ENCODE measurements around the gene NRN1L. TPM values are rescaled to one million over a fixed set of nuclear protein-coding genes. Genes with fewer than 3 reads are reported as not detected.
A peak's percentile ranks its signal among the peaks of the same experiment; 100 is the strongest.

NRN1L gene
- total RNA-seq, 4 donors from 2014 or later = 0.57 to 0.99 TPM; not detected in 2

DNA sequence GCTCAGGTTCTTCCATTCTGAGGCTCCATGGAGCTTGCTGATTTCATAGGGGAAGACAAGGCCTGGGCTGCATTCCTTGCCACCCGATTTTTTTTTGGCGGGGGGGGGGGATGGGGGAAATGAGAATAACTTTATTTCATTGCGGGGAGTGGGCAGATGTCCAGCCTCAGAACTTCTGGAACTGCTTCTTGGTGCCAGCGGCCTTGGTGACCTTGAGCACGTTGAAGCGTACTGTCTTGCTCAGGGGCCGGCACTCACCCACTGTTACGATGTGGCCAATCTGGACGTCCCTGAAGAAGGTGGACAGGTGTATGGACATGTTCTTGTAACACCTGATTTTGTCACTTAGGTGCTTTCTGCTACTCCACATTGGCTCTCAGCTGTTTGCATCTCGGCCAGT is 28.9 kb upstream of the NRN1L start:
- intact Hi-C loops (cut with DNase I) = no loop called here
- no peak overlapping the region for H3K4me3 ChIP-seq
- H3K27me3 ChIP-seq = no peaks in the 10 kb centered on the region
- no peak for DNase-seq
- 83 to 84% methylated on average over 7 to 9 of the region's 10 CpGs for WGBS, 2 donors
- H3K27ac ChIP-seq = peak overlapping the region in 1 of 4 donors; percentile 25
- no peaks in the 10 kb centered on the region for H3K36me3 ChIP-seq
- H3K4me1 ChIP-seq = peaks cover 32 to 67% (median 34%) of the 10 kb centered on the region in 3 donors
- no peak for TF ChIP-seq POLR2A (IDR thresholded peaks at IDR 0.05)
- TF ChIP-seq, protein P1, sequence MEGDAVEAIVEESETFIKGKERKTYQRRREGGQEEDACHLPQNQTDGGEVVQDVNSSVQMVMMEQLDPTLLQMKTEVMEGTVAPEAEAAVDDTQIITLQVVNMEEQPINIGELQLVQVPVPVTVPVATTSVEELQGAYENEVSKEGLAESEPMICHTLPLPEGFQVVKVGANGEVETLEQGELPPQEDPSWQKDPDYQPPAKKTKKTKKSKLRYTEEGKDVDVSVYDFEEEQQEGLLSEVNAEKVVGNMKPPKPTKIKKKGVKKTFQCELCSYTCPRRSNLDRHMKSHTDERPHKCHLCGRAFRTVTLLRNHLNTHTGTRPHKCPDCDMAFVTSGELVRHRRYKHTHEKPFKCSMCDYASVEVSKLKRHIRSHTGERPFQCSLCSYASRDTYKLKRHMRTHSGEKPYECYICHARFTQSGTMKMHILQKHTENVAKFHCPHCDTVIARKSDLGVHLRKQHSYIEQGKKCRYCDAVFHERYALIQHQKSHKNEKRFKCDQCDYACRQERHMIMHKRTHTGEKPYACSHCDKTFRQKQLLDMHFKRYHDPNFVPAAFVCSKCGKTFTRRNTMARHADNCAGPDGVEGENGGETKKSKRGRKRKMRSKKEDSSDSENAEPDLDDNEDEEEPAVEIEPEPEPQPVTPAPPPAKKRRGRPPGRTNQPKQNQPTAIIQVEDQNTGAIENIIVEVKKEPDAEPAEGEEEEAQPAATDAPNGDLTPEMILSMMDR (IDR thresholded peaks at IDR 0.05) = no peak
- no peaks in the 10 kb centered on the region for H3K9me3 ChIP-seq

DNA sequence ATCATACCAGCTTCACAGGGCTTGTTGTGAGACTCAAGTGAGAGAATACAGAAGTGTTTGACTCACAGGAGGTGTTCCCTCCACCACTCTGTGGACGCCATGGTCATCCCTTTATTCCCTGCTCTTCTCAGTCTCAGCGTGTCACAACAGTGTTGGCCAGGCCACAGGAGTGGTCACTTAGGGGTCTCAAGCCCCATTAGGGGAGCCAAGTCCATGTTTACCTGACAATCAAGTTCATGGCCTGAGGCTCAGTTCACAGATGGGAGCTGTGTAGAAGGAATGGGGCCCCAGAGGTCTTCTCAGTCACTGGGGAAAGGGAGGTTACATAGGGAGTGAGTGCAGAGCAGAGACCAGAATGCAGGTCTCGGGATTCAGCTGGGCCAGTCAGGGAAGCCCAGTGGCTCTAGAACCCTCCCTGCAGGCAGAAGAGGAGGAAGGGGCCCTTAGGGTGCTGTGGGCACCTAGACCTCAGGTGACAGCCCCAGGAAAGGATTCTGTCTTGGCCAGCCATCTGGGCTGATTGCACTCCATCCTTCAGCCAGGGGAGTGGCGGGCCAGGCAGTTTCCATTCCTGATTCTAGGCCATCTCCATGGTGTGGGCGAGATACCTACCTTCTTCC is 27.6 kb upstream of the NRN1L start:
- DNase-seq = no peak
- intact Hi-C loops (cut with DNase I) = no loop called here
- no peaks in the 10 kb centered on the region for H3K36me3 ChIP-seq
- 84 to 100% methylated on average over 3 to 4 of the region's 5 CpGs for WGBS, 2 donors
- H3K4me1 ChIP-seq = peaks cover 39 to 68% (median 45%) of the 10 kb centered on the region in 3 donors
- no peak overlapping the region for H3K4me3 ChIP-seq
- peak overlapping the region; percentile 55 to 89 (median 86) for H3K27ac ChIP-seq
- TF ChIP-seq POLR2A (IDR thresholded peaks at IDR 0.05) = no peak
- TF ChIP-seq, protein P1 (IDR thresholded peaks at IDR 0.05) = no peak
- no peaks in the 10 kb centered on the region for H3K9me3 ChIP-seq
- no peaks in the 10 kb centered on the region for H3K27me3 ChIP-seq

DNA sequence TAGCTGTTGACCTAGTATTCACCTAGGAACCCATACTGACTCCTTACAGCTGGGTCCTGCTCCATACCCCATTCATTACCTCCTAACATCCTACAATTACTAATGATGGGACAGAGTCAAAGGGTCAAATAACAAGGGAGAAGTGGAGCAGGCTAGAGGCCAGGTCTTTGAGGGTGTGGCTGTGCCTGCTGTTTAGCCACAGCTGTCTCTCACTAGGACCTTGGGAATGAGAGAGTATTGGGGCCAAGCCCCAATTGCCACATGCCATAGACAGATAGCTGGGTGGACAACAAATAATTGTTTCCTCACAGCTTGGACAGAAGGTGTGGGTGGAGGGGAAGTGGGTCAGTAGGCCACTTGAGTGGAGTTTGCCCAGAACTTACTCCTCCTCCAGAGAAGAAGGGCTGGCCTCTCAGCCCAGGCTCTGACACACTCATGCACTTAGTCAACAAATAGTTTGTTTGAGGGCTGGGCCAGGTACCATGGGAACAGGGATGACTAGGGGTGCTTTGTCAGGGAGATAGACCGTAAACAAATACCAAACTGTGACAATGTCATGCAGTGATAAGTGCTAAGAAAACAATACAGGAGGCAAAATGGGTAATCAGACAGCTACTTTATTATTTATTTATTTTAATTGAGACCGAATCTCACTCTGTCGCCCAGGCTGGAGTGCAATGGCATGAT is 27.0 kb upstream of the NRN1L start:
- TF ChIP-seq, protein P1 (IDR thresholded peaks at IDR 0.05) = no peak
- no peak for TF ChIP-seq POLR2A (IDR thresholded peaks at IDR 0.05)
- intact Hi-C loops (cut with DNase I) = no loop called here
- Histone ChIP-seq H3K4me3 (no peak overlapping the region), H3K4me1 (peaks cover 44 to 73% (median 52%) of the 10 kb centered on the region in 3 donors), H3K36me3 (no peaks in the 10 kb centered on the region), H3K27me3 (no peaks in the 10 kb centered on the region), H3K27ac (peak overlapping the region; percentile 77 to 89 (median 86)), H3K9me3 (no peaks in the 10 kb centered on the region)
- WGBS, 2 donors = 26 to 30% methylated on average over 3 of the region's 3 CpGs
- no peak for DNase-seq

DNA sequence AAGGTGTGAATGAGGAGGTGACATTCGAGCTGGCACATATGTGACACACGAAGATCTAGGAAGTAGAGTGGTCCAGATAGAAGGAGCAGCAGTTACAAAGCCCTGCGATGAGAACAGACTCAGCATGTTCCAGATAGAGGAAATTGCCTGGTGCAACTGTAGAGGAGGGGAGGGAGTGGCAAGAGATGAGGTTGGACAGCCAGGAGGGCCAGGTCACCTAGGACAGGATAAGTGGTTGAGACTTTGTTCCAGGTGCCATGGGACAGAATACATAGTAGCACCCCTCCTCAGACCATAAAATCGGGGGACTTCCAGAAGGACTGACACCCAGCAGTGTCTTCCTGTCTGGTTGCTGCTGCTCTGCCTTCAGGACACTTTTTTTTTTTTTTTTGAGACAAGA is 26.2 kb upstream of the NRN1L start:
- Histone ChIP-seq H3K27ac (peak overlapping the region; percentile 77 to 89 (median 86)), H3K36me3 (no peaks in the 10 kb centered on the region), H3K27me3 (no peaks in the 10 kb centered on the region), H3K4me1 (peaks cover 51 to 82% (median 59%) of the 10 kb centered on the region in 3 donors), H3K4me3 (no peak overlapping the region), H3K9me3 (no peaks in the 10 kb centered on the region)
- TF ChIP-seq, protein P1 (IDR thresholded peaks at IDR 0.05) = no peak
- TF ChIP-seq POLR2A (IDR thresholded peaks at IDR 0.05) = no peak
- DNase-seq = no peak
- intact Hi-C loops (cut with DNase I) = no loop called here
- WGBS, 2 donors = 76 to 77% methylated on average over 4 of the region's 4 CpGs

Measured in esophagus squamous epithelium (tissue), 5 donors.